Smooth muscle cell (in vitro differentiated cells): ENCODE data around the gene SEC14L1. TPM values are rescaled to one million over a fixed set of nuclear protein-coding genes. Genes with fewer than 3 reads are reported as not detected.

Source experiments
- DNase-seq: peaks from one replicate; lab custom pipeline; 2025; ENCODE audit not compliant: unreplicated experiment; lab: John Stamatoyannopoulos, UW
- H2AFZ ChIP-seq: fragments of 200-600 bp; sonication (generic); 2 replicates; pipeline ENCODE4 v1.6.0; 2016; ENCODE audit warnings: antibody characterized with exemption, low read depth, mild to moderate bottlenecking
- H3F3A ChIP-seq: fragments of 200-600 bp; sonication (generic); 2 replicates; pipeline ENCODE4 v1.6.0; 2017; ENCODE audit warnings: antibody characterized with exemption, low read depth
- H3K27ac ChIP-seq: fragments of 200-600 bp; sonication (generic); 2 replicates; pipeline ENCODE4 v1.5.1; 2016; ENCODE audit warnings: low read depth, mild to moderate bottlenecking
- H3K27me3 ChIP-seq: fragments of 200-600 bp; sonication (generic); 2 replicates; pipeline ENCODE4 v1.6.1; 2016; ENCODE audit warnings: low read depth, mild to moderate bottlenecking
- H3K36me3 ChIP-seq: fragments of 200-600 bp; sonication (generic); 2 replicates; pipeline ENCODE4 v1.5.1; 2016; ENCODE audit warnings: low read depth
- H3K4me1 ChIP-seq: fragments of 200-600 bp; sonication (generic); 2 replicates; pipeline ENCODE4 v1.5.1; 2016; ENCODE audit warnings: low read depth
- H3K4me2 ChIP-seq: fragments of 200-600 bp; sonication (generic); 2 replicates; pipeline ENCODE4 v1.6.0; 2016; ENCODE audit warnings: mild to moderate bottlenecking
- H3K4me3 ChIP-seq: fragments of 200-600 bp; sonication (generic); 2 replicates; pipeline ENCODE4 v1.5.1; 2016; ENCODE audit warnings: mild to moderate bottlenecking
- H3K79me2 ChIP-seq: fragments of 200-600 bp; sonication (generic); 2 replicates; pipeline ENCODE4 v1.6.0; 2016; ENCODE audit warnings: low read depth, mild to moderate bottlenecking
- H3K9ac ChIP-seq: fragments of 200-600 bp; sonication (generic); 2 replicates; pipeline ENCODE4 v1.6.0; 2016; ENCODE audit warnings: low read depth
- H3K9me3 ChIP-seq: fragments of 200-600 bp; sonication (generic); replicated peaks from 2 replicates; pipeline ENCODE4 v1.5.1; 2016; ENCODE audit warnings: low read depth
- H4K20me1 ChIP-seq: fragments of 200-600 bp; sonication (generic); 2 replicates; pipeline ENCODE4 v1.6.0; 2016; ENCODE audit warnings: low read depth
- CTCF ChIP-seq: fragments of 200-600 bp; sonication (generic); IDR thresholded peaks from 2 replicates; pipeline ENCODE4 v1.5.1; 2017; ENCODE audit warnings: borderline replicate concordance, mild to moderate bottlenecking, antibody characterized with exemption; ENCODE audit not compliant: insufficient read depth, poor library complexity, severe bottlenecking
- WGBS: methylation state at CpG from one replicate; pipeline ENCODE4 v1.1.7; 2016; ENCODE audit warnings: low lambda C conversion rate; 5-methylcytosine and 5-hydroxymethylcytosine counted together
- polyA plus RNA-seq: library from polyadenylated mRNA; unstranded; fragments of >200 nt; fragmentation: Nextera tagmentation; extraction: Ambion mirVana; gene quantifications from 2 replicates; pipeline ENCODE4 v1.2.1, GENCODE V29; 2016
- total RNA-seq: library from RNA; depleted of rRNA; stranded (reverse); fragments of >200 nt; gene quantifications from 2 replicates; pipeline ENCODE4 v1.2.3, GENCODE V29; 2014

The SEC14L1 gene
- total and polyA plus RNA-seq, 2 experiments from 2014 or later, result 25.1 to 25.8 TPM

GRCh38 chr17:77127735-77128361, 12.9 kb upstream of the SEC14L1 start:
- no peak for TF ChIP-seq CTCF
- peaks cover 12% of the 10 kb centered on the region for H3F3A ChIP-seq
- no peaks in the 10 kb centered on the region for H4K20me1 ChIP-seq
- no peak overlapping the region for H3K27ac ChIP-seq
- no peak for DNase-seq
- H3K9me3 ChIP-seq, result no peaks in the 10 kb centered on the region
- H2AFZ ChIP-seq, result no peak overlapping the region
- H3K4me2 ChIP-seq, result no peak overlapping the region
- 93% methylated on average over 18 of the region's 18 CpGs for WGBS
- H3K9ac ChIP-seq, result no peak overlapping the region
- H3K27me3 ChIP-seq, result no peaks in the 10 kb centered on the region
- H3K79me2 ChIP-seq, result no peaks in the 10 kb centered on the region
- no peak overlapping the region for H3K4me3 ChIP-seq
- H3K36me3 ChIP-seq, result no peaks in the 10 kb centered on the region
- H3K4me1 ChIP-seq, result peaks cover 14% of the 10 kb centered on the region

GRCh38 chr17:77128896-77129567, 11.7 kb upstream of the SEC14L1 start:
- no peak for TF ChIP-seq CTCF
- H3K4me2 ChIP-seq, result peak overlapping the region; percentile 63
- no peaks in the 10 kb centered on the region for H3K27me3 ChIP-seq
- no peak overlapping the region for H3K9ac ChIP-seq
- no peaks in the 10 kb centered on the region for H3K9me3 ChIP-seq
- H4K20me1 ChIP-seq, result no peaks in the 10 kb centered on the region
- 39% methylated on average over 10 of the region's 10 CpGs for WGBS
- H3K79me2 ChIP-seq, result no peaks in the 10 kb centered on the region
- peak overlapping the region; percentile 68 for H3K27ac ChIP-seq
- H2AFZ ChIP-seq, result no peak overlapping the region
- peaks cover 14% of the 10 kb centered on the region for H3K4me1 ChIP-seq
- H3K4me3 ChIP-seq, result no peak overlapping the region
- peaks cover 12% of the 10 kb centered on the region for H3F3A ChIP-seq
- no peak for DNase-seq
- H3K36me3 ChIP-seq, result no peaks in the 10 kb centered on the region

GRCh38 chr17:77129568-77130301, 11.0 kb upstream of the SEC14L1 start:
- DNase-seq, result no peak
- H3K9me3 ChIP-seq, result no peaks in the 10 kb centered on the region
- peak overlapping the region; percentile 63 for H3K4me2 ChIP-seq
- H3K4me3 ChIP-seq, result no peak overlapping the region
- no peaks in the 10 kb centered on the region for H3K36me3 ChIP-seq
- H3F3A ChIP-seq, result peaks cover 12% of the 10 kb centered on the region
- 43% methylated on average over 13 of the region's 13 CpGs for WGBS
- peak overlapping the region; percentile 68 for H3K27ac ChIP-seq
- H4K20me1 ChIP-seq, result no peaks in the 10 kb centered on the region
- no peak for TF ChIP-seq CTCF
- peaks cover 14% of the 10 kb centered on the region for H3K4me1 ChIP-seq
- H3K79me2 ChIP-seq, result no peaks in the 10 kb centered on the region
- no peak overlapping the region for H2AFZ ChIP-seq
- no peak overlapping the region for H3K9ac ChIP-seq
- no peaks in the 10 kb centered on the region for H3K27me3 ChIP-seq
